ENCODE measurements around the gene COX15. TPM values are rescaled to one million over a fixed set of nuclear protein-coding genes. Genes with fewer than 3 reads are reported as not detected.

The COX15 gene
- total RNA-seq, 2 donors from 2014 or later, result 12.5 to 19.8 TPM

- no peaks in the 10 kb centered on the region for H3K4me1 ChIP-seq (ENCODE audit: control insufficient read depth in 1 of 2, low read depth in 2 of 2)
- H3K36me3 ChIP-seq, result peaks cover 31% of the 10 kb centered on the region
- no peak for ATAC-seq (ENCODE audit: insufficient number of reproducible peaks, low FRiP score, low read depth)
These were observed 37.9 kb downstream of the COX15 start for GRCh38 chr10:99693933-99694583.

GRCh38 chr10:99689461-99689860 lies 42.5 kb downstream of the COX15 start:
- Histone ChIP-seq H3K4me1 (ENCODE audit: control insufficient read depth in 1 of 2, low read depth in 2 of 2) (no peaks in the 10 kb centered on the region), H3K36me3 (peaks cover 15% of the 10 kb centered on the region), H3K4me3 (no peak overlapping the region), H3K27me3 (replicated peaks; ENCODE audit: insufficient read depth) (no peaks in the 10 kb centered on the region), H3K27ac (no peak overlapping the region), H3K9me3 (no peaks in the 10 kb centered on the region)
- no peak for DNase-seq (ENCODE audit: low spot score)
- TF ChIP-seq CTCF (IDR thresholded peaks at IDR 0.05), result no peak
- ATAC-seq (ENCODE audit: insufficient number of reproducible peaks, low FRiP score, low read depth), result no peak

More at GRCh38 chr10:99693933-99694583, 37.9 kb downstream of the COX15 start:
- DNase-seq (ENCODE audit: low spot score), result no peak
- no peaks in the 10 kb centered on the region for H3K9me3 ChIP-seq
- no peak overlapping the region for H3K4me3 ChIP-seq
- H3K27me3 ChIP-seq (replicated peaks; ENCODE audit: insufficient read depth), result no peaks in the 10 kb centered on the region
- TF ChIP-seq CTCF (IDR thresholded peaks at IDR 0.05), result no peak
- H3K27ac ChIP-seq, result no peak overlapping the region

- Histone ChIP-seq H3K4me3 (no peak overlapping the region), H3K27ac (no peak overlapping the region), H3K36me3 (peaks cover 2% of the 10 kb centered on the region), H3K27me3 (replicated peaks; ENCODE audit: insufficient read depth) (no peaks in the 10 kb centered on the region), H3K9me3 (no peaks in the 10 kb centered on the region), H3K4me1 (ENCODE audit: control insufficient read depth in 1 of 2, low read depth in 2 of 2) (no peaks in the 10 kb centered on the region)
- no peak for DNase-seq (ENCODE audit: low spot score)
- no peak for ATAC-seq (ENCODE audit: insufficient number of reproducible peaks, low FRiP score, low read depth)
- no peak for TF ChIP-seq CTCF (IDR thresholded peaks at IDR 0.05)
These were observed 46.3 kb downstream of the COX15 start for GRCh38 chr10:99685597-99685967.

- Histone ChIP-seq H3K27me3 (replicated peaks; ENCODE audit: insufficient read depth) (no peaks in the 10 kb centered on the region), H3K4me1 (ENCODE audit: control insufficient read depth in 1 of 2, low read depth in 2 of 2) (no peaks in the 10 kb centered on the region), H3K9me3 (no peaks in the 10 kb centered on the region), H3K27ac (no peak overlapping the region), H3K4me3 (no peak overlapping the region), H3K36me3 (peaks cover 14% of the 10 kb centered on the region)
- no peak for TF ChIP-seq CTCF (IDR thresholded peaks at IDR 0.05)
- ATAC-seq (ENCODE audit: insufficient number of reproducible peaks, low FRiP score, low read depth) (no peak), DNase-seq (ENCODE audit: low spot score) (no peak)
These were observed 49.2 kb downstream of the COX15 start for GRCh38 chr10:99682752-99683151.

Other genes starting within 250 kb of the COX15 start
- under 1 TPM in 1 of 2 donors, not detected in 1; 0.42 TPM for gene NKX2-3, start 199.2 kb downstream of the COX15 start, total RNA-seq
- gene SLC25A28, start 111.7 kb downstream of the COX15 start, total RNA-seq, result 10 to 100 TPM; 50.1 to 53.3 TPM
- 10 to 100 TPM in 1 of 2 donors, 1 to 10 TPM in 1; 8.1 to 14.8 TPM for gene ENTPD7, start 72.6 kb downstream of the COX15 start, total RNA-seq
- 10 to 100 TPM; 13.8 to 16.7 TPM for gene CUTC, start 107 bp upstream of the COX15 start, total RNA-seq
- 1 to 10 TPM in 1 of 2 donors, under 1 TPM in 1; 0.71 to 1.2 TPM for gene ABCC2, start 50.5 kb upstream of the COX15 start, total RNA-seq